Measurements from ENCODE around the gene GSK3A. TPM values are rescaled to one million over a fixed set of nuclear protein-coding genes. Genes with fewer than 3 reads are reported as not detected.

GSK3A gene
- polyA plus RNA-seq (2013, experiment 1 of 2; ENCODE audit: insufficient read length), result 53.8 TPM
- polyA plus RNA-seq (2013, experiment 2 of 2; ENCODE audit: insufficient read length), result 56.4 TPM

DNA sequence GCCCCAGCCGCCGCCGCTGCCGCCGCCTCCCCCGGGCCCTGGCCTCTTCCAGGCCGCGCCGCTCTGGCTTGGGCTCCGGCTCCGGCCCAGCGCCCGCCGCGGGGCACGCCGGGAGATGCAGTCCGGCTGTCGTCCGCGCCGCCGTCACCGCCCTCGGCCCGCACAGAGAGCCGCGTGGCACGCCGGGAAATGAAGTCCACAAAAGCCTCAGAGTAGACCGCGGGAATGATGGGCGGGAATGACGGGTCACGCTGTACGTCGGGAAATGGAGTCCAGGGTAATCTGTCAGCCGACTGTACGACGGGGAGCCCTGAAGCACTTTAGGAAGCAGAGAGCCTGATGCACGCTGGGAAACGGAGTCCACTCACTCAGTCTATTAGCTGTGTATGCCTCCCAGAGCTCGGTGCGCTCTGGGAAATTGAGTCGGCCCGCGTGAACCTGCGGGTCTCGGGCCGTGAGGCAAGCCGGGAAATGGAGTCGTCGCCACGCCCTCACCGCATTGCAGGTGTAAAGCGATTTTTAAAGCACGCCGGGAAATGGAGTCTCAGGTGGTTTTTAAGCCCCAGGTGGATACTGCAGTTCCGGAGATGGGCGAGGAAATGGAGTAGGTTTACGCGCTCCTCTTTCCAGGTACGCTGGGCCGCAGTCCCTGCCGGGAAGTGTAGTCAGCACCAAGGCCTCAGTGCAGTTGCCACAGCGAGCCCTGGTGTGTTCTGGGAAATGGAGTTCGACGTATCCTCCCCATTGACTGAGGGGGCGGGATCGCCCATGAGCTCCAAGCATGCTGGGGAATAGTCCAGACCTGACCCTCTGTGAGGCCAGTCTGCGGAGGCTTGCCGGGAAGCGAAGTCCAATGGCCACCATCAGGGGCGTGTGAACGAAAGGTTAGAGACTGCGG, at the start of gene GSK3A:
Gene GSK3A, minus strand, starts transcription at position 91 of the 898 bp plus-strand sequence. CDS start 137 bp downstream, outside the sequence.
- DNase-seq, result peak; percentile 100

DNA sequence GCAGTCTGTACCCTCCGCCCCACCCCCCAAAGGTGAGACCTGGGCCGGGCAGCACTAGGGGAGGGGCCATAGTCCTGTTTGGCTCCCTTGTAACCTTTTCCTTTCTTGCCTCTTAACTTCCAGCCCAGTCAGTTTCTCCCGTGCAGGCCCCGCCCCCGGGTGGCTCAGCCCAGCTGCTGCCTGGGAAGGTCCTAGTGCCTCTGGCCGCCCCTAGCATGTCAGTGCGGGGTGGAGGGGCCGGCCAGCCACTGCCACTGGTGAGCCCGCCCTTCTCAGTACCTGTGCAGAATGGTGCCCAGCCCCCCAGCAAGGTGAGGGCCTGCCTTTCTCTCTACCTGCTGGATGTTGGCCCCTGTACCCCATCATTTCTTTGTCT, 49.0 kb upstream of the GSK3A start:
- DNase-seq, result no peak

DNA sequence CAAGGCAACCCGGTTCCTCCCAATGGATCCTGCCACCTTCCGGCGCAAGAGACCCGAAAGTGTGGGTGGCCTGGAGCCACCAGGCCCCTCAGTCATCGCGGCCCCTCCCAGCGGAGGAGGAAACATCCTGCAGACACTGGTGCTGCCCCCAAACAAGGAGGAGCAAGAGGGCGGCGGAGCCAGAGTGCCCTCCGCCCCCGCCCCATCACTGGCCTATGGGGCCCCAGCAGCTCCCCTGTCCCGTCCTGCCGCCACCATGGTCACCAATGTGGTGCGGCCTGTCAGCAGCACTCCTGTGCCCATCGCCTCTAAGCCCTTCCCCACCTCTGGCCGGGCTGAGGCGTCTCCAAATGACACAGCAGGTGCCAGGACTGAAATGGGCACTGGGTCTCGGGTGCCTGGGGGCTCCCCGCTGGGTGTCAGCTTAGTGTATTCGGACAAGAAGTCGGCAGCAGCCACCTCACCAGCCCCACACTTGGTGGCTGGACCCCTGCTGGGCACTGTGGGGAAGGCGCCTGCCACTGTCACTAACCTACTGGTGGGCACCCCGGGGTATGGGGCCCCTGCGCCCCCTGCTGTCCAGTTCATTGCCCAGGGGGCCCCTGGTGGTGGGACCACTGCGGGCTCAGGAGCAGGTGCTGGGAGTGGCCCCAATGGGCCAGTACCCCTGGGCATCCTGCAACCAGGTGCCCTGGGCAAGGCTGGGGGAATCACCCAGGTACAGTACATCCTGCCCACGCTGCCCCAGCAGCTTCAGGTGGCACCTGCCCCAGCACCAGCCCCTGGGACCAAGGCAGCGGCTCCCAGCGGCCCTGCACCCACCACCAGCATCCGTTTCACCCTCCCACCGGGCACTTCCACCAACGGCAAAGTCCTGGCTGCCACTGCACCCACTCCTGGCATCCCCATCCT, 48.4 kb upstream of the GSK3A start:
- no peak for DNase-seq

DNA sequence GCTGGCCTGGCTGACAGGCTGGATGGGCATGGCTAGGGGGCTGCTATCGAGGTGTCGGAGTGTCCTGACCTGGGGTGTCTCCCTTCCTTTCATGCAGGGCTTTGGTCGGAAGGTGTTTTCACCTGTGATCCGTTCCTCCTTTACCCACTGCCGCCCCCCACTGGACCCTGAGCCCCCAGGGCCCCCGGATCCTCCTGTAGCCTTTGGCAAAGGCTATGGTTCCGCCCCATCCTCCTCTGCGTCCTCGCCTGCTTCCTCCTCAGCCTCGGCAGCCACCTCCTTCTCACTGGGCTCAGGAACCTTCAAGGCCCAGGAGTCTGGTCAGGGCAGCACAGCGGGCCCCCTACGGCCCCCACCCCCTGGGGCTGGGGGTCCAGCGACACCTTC, 47.7 kb upstream of the GSK3A start:
- DNase-seq, result no peak

DNA sequence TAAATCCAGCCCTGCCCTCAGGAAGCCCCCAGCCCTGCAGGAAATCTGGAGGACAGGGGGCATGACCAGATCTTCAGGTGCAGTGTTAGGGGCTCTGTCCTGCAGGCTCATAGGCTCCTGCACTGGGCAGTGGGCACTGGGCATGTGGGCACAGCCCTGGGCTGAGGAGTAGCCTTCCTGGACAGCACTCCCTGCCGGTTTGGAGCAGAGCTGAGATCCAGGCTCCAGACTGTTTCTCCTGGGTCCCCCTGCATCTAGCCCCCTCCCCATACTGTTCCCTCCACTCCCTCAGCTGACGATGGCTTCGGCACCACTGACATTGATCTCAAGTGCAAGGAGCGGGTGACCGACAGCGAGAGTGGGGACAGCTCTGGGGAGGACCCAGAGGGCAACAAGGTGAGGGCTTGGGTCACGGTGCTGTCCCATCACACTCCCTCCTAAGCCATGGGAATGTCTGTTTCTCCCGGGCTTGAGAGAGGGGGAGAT, 47.2 kb upstream of the GSK3A start:
- no peak for DNase-seq

DNA sequence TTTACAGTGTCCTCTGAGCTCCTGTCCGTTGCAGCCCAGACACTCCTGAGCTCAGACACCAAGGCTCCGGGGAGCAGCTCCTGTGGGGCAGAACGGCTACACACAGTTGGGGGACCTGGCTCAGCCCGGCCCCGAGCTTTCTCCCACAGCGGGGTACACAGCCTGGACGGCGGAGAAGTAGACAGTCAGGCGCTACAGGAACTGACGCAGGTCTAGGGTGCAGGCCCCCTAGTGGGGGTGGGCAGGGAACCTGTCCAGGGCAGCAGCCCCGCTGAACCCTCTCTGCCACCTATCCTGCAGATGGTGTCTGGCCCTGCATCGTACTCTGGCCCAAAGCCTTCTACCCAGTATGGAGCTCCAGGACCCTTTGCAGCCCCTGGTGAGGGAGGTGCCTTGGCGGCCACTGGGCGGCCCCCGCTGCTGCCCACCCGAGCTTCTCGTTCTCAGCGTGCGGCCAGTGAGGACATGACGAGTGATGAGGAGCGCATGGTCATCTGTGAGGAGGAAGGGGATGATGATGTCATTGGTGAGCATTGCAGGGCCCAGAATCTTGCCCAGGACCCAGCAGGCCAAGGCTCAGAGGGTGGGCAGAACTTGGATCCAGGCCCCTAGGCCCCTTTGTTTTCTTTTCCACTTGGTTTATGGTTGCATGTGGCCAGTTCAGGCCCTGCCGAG, 46.6 kb upstream of the GSK3A start:
- no peak for DNase-seq

DNA sequence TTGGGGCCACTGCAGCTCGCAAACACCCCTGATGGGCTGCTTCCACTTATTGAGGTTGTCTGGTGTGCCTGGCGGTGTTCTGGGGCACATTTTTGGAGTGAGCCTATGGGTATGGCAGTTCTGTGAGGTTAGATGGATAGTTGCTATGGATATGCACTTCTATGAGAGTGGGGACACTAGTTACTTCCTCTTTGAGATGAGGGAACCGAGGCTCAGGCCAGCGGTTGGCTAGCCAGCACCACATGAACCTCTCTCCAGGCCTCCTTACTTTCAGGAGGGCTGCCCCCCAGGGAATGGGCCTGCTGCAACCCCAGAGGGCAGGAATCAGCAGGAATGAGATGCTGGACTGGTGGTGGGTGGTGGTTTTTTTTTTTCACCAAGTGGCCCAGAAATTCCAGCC, 46.0 kb upstream of the GSK3A start:
- no peak for DNase-seq

DNA sequence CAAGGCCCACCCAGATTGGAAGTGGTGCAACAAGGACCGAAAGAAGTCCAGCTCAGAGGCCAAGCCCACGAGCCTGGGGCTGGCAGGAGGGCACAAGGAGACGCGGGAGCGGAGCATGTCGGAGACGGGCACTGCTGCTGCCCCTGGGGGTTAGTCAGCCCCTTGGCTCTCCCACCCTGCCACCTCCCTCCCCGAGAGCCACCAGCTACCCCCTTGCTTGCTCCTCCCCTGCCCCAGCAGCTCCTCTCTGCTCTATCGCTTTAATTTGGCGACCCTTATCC, 45.4 kb upstream of the GSK3A start:
- no peak for DNase-seq

DNA sequence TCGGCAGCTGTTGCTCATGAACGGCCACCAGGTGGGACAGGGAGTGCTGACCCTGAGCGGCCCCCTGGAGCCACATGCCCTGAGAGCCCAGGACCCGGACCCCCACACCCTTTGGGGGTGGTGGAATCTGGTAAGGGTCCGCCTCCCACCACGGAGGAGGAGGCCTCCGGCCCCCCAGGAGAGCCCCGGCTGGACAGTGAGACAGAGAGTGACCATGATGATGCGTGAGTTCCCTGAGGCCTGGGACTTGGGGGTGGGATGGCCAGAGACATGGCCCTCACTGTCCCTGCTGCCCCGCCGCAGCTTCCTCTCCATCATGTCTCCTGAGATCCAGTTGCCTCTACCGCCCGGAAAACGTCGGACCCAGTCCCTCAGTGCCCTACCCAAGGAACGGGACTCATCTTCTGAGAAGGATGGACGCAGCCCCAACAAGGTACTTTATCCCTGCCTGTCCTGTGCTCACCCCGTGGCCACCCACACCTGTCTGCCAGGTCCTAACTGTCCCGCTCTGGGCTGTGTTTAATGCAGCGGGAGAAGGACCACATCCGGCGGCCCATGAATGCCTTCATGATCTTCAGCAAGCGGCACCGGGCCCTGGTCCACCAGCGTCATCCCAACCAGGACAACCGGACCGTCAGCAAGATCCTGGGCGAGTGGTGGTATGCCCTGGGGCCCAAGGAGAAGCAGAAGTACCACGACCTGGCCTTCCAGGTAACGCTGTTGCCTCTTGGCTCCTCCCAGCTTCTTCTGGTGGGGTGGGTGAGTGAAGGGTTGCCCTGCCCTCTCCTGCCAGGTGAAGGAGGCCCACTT, 44.8 kb upstream of the GSK3A start:
- no peak for DNase-seq

DNA sequence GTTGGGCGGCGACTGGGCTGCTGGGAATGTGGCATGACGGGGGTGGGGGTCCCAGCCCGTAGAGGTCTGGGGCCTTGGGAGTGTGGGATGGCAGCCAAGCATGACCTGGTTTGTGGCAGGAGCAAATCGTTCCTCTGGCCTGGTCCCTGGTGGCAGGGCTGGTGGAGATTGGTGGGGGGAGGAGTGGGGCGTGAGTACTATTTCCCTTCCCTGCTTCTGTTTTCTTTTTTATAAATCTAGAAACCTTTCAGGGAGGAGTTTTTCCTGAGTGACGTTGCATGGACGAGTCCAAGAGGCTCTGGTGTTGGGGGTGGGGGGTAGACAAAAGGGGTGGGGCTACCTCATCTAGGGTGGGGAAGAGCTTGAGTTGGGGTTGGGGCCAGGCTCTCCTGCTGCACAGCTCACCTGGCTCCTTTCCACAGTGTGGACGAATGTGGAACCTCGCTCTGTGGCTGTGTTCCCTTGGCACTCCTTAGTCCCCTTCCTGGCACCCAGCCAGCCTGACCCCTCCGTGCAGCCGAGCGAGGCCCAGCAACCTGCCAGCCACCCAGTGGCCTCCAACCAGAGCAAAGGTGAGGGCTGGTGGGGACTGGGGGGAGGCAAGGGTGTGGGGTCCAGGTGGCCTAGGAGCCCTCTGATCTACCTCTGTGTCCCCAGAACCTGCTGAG, 44.1 kb upstream of the GSK3A start:
- DNase-seq, result peak; percentile 55

DNA sequence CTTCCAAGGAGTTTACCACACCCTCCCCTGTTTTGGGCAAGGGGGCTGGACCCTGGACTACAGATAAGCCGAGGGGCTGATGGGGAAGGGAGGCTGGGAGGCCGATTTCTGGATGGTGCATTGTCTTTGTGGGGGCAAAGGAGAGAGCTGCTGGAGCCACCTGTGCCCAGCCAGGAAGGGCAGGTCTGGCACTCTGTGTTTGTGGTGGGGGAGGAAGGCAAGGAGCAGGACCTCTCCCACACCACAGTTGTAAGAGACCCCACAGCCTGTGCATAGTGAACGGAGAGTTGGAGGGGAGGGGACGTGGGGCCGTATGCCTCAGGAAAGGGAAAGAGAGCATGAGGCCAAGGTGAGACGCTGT, 43.6 kb upstream of the GSK3A start:
- DNase-seq, result no peak

DNA sequence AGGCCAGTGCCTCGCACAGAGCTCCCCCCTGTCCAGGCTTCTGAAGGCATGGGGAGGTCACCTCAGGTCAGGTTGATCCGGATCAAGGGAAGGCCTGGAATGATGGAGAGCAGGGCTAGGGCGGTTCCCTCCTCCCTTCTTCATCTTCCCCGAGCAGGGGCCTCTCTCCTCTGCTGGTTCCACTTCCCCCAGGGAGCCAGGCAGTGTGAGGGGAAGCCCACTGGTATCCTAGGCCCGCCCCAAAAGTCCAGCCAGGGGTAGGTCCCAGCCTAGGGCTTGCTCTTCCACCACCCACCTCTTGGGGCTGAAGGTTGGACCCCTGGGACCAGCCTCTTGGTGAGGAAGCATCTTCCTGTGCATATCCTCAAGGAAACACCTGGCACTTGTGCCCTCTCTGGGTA, 43.1 kb upstream of the GSK3A start:
- no peak for DNase-seq

DNA sequence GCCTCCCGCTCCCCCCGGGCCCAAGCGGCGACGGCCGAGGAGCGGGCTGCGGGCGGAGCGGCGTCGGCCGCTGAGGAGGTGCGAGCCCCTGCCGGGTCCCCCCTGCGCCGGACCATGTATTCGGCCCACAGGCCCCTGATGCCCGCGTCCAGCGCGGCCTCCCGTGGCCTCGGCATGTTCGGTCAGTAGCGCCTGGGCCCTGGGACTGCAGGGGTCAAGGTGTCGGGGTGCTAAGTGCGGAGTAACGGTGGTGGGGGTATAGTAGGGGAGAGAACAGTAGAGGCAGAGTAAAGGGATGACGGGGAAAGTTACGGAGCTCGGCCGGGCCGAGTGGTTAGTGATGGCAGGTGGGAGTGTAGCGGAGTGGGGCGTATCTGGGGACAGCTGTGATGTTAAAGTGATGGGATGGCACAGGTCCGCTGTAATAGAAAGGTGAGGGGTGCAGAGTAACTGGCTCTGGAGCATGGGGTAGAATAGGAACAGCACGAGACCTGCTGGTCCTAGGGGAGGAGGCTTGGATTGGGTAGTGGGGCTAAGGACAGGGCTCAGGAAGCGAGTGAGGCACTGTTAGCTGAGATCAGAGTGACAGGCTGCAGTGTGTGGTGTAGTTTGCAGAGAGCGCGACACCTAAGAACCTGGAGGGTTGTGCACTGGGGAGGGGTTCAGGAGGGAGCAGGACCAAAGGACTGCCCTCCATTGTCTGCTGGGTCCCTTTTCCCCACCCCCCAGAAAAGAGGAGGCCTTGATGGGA, 42.4 kb upstream of the GSK3A start:
- DNase-seq, result no peak

DNA sequence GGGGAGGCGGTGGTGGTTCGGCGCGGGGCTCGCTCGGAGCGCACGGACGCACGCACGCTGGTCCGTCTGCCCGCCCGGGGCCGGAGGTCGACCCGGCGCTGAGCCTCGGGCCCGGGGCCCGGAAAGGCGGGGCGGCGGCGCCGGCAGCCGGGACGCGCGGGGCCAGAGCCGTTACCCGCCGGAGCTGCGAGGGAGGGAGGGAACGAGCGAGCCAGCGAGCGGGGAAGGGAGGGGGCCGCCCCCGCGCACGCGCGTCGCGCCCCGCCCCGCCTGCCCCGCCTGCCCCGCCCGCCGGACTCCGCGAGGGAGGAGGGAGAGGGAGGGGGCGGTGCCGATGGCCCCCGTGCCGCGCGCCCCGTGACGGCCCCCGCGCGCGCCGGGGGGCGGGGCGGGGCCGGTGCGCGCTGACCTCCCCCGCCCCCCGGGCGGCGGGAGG, 41.7 kb upstream of the GSK3A start:
- peak; percentile 90 for DNase-seq

DNA sequence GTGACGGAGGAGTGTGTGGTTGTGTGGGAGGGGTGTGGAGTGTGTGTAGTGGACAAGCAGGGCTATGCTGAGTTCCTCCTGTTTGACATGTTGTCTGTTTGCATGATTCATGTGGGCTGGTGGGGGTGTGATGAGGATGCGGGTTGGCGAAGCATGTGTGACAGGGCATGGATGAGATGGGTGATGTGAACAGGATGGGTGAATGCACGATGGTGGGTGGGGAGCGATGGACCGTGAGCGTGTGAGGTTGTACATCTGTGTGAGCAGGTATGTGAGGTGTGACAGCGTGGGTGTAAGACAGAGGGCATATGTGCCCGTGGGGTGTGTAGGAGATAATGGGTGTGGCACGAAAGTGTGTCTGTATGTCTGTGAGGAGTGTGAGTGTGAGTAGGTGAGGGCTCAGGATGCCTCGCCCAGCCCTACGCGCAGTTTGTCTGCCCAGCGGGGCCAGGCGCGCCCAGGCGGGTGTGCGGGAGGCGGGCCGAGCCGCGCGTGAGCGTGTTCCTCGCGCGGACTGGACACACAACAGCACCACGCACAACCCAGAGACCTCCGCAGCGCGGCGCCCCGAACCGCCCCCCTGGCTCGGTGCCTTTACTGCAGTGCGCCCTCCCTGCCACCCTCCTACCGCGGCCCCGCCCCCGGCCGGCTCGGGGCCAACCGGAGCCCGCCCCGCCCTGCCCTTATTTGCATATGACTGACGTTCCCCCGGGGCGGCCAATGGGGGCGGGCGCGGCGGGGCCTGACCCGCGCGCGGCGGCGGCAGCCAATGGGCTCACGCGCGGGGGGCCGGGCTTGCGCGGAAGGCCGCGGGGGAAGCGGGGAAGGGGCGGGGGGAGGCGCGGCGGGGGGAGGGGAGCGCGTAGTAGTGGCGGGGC, 41.0 kb upstream of the GSK3A start:
- DNase-seq, result peak; percentile 97

DNA sequence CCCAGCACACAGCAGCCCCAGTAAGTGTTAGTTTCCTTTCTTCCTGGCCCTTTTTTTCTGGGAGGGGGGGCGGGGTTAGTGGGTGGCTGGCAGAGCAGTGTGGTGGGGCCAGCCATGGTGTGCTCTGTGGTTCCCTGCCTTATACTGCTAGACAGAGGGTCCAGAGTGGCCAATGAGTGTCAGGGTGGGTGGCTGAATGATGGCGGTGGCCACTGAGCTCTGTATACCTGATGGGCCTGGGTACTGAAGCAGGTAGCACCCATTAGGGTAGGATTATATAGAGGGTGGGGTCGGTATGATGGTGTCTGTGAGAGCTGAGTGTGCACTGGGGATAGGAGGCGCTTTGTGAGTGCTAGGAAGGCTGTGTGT, 40.4 kb upstream of the GSK3A start:
- no peak for DNase-seq

DNA sequence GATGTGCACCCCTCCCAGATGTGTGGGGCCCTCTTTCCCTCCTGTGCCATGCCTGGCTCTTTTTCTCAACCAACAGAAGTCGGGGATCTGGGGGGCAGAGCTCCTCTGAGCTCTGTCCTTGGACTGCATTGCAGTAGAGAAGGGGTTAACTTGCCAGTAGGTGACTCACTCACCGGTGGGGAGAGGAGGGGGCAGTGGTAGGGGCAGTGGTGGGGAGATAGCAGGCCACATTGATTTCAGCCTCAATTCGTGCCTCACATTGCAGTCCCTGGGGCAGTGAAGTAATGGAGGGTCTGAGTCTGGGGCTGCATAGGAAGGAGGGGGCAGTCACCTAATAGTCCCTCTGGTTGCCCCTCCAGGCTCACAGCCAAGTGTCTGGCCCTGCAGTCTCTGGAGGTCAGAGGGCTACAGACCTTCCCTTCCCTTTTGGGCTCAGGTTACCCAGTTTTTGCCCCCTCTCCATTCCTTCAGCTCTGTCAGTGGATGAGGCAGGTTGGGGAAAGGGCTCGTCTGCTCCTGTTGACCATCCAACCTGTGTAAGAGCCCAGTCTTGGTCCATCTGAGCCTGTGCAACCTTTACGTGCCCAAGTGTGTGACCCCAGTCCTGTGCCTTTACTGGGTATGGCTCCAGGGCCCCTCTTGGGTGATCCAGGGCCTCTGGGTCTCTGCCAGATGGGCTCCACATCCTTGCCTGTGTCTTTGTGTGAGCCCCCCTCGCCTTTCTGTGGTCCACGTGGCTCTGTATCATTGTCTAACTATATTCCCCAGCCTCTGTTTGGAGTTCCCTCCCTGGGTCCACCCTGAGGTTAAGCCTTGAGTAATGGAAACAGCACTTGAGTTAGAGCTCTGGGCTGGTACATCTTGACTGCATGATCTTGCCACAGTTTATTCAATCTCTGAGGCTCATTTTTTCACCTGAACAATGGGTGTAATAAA, 39.7 kb upstream of the GSK3A start:
- DNase-seq, result peak; percentile 54

DNA sequence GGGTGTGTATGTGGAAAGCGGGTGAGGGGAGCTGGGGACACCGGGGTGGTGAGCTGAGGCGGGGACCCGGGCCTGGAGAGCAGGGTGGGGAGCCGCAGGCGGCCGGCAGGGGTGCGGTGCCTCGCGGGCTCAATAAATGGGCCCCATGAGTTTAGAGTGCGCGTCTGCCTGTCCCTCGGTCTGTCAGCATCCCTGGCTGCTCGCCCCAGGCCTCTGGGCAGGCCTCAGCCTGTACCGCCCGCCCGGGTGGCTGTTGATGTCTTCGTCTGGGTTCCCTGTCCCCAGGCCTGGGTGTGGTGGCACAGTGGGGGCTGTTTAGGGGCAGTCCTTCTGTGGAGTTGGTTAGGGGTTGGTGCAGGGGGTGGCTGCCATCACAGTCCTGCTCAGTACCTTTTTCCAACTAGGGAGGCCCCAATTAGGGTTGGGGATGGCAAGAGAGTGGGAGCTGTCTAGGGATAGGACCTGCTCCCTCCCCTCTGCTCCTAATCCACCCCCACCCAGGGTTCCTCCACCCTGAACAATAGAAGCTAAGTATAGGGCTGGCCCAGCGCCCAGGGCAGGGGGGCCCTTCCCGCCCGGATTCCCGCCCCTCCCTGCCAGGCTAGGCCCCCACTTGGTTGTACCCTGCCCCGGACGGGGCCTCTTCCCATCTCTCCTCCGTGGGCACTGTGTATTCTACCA, 38.9 kb upstream of the GSK3A start:
- peak; percentile 52 for DNase-seq

Measured in fibroblast of skin of scalp (primary cell).